ENCODE results near the gene SCN3B. TPM values are rescaled to one million over a fixed set of nuclear protein-coding genes. Genes with fewer than 3 reads are reported as not detected.

The SCN3B gene
- total RNA-seq, 1 donor from 2014 or later, result not detected

DNA sequence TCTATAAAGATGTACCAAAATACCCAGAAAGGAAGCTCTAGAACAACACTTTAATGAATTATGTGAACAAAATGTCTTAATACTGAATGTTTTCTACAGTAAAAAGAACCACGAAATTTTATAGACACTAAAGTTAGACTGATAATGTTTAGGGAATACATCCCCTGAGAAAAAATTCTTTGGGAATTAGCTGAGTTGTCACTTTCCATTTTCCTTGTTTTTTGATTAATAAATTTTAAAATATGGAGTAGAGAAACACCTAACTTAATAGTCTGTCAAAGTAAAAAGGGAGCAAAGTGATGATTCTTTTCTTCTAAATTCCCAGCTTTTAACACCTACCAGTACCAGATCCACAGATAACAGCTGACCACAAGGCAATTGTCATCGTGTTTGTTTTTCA, 23.1 kb upstream of the SCN3B start:
- H3K36me3 Mint-ChIP-seq, result no peaks in the 10 kb centered on the region
- H4K20me1 ChIP-seq (ENCODE audit: low read depth), result no peaks in the 10 kb centered on the region
- H3K9me3 ChIP-seq (ENCODE audit: low read depth), result no peaks in the 10 kb centered on the region
- no peak overlapping the region for H3K27ac Mint-ChIP-seq
- no peaks in the 10 kb centered on the region for H3K9me3 Mint-ChIP-seq
- no peak overlapping the region for H3K27ac ChIP-seq
- no peak overlapping the region for H2AFZ ChIP-seq (replicated peaks)
- no peak for DNase-seq (ENCODE audit: low spot score)
- no peak overlapping the region for H3K4me3 Mint-ChIP-seq
- no peaks in the 10 kb centered on the region for H3K4me1 ChIP-seq
- no peak for TF ChIP-seq EZH2phosphoT487 (IDR thresholded peaks at IDR 0.05)
- TF ChIP-seq, protein P1, sequence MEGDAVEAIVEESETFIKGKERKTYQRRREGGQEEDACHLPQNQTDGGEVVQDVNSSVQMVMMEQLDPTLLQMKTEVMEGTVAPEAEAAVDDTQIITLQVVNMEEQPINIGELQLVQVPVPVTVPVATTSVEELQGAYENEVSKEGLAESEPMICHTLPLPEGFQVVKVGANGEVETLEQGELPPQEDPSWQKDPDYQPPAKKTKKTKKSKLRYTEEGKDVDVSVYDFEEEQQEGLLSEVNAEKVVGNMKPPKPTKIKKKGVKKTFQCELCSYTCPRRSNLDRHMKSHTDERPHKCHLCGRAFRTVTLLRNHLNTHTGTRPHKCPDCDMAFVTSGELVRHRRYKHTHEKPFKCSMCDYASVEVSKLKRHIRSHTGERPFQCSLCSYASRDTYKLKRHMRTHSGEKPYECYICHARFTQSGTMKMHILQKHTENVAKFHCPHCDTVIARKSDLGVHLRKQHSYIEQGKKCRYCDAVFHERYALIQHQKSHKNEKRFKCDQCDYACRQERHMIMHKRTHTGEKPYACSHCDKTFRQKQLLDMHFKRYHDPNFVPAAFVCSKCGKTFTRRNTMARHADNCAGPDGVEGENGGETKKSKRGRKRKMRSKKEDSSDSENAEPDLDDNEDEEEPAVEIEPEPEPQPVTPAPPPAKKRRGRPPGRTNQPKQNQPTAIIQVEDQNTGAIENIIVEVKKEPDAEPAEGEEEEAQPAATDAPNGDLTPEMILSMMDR (IDR thresholded peaks at IDR 0.05), result no peak
- TF ChIP-seq EZH2 (IDR thresholded peaks at IDR 0.05), result no peak
- H3K9ac ChIP-seq, result no peak overlapping the region
- no peak overlapping the region for H3K4me3 ChIP-seq
- no peaks in the 10 kb centered on the region for H3K36me3 ChIP-seq
- no peaks in the 10 kb centered on the region for H3F3A ChIP-seq (ENCODE audit: low read depth)
- no peaks in the 10 kb centered on the region for H3K27me3 ChIP-seq
- no peak overlapping the region for H3K4me2 ChIP-seq
- peaks cover 2% of the 10 kb centered on the region for H3K4me1 Mint-ChIP-seq
- H3K27me3 Mint-ChIP-seq (ENCODE audit: insufficient read depth, low read depth), result no peaks in the 10 kb centered on the region
- H3K79me2 ChIP-seq (ENCODE audit: low read depth), result no peaks in the 10 kb centered on the region

DNA sequence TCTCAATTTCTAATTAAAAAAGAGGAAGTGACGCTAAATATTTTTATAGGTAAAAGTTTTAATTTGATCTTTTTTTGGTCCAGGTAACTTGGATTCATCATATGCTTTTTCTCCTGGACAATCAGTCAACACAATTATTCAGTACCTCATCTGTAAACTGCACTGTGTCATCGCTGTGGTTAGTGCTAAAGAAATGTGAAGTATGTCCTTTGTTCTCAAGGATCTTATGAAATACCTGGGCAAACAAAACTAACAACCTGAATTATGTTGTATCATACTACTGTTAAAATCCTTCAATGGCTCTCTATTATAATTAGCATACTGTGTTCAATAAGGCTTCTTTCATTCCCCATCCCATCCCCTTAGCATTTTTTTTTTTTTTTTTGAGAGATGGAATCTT, 19.9 kb upstream of the SCN3B start:
- no peak for DNase-seq (ENCODE audit: low spot score)
- H3K27ac Mint-ChIP-seq, result no peak overlapping the region
- Histone ChIP-seq H4K20me1 (ENCODE audit: low read depth) (no peaks in the 10 kb centered on the region), H3K36me3 (no peaks in the 10 kb centered on the region), H3K4me3 (no peak overlapping the region), H3K27me3 (no peaks in the 10 kb centered on the region), H3K9ac (no peak overlapping the region), H3K27ac (no peak overlapping the region), H2AFZ (replicated peaks) (no peak overlapping the region), H3K9me3 (ENCODE audit: low read depth) (no peaks in the 10 kb centered on the region), H3K4me1 (peaks cover 5% of the 10 kb centered on the region), H3K4me2 (no peak overlapping the region), H3F3A (ENCODE audit: low read depth) (no peaks in the 10 kb centered on the region), H3K79me2 (ENCODE audit: low read depth) (no peaks in the 10 kb centered on the region)
- H3K36me3 Mint-ChIP-seq, result no peaks in the 10 kb centered on the region
- H3K9me3 Mint-ChIP-seq, result no peaks in the 10 kb centered on the region
- no peak overlapping the region for H3K4me3 Mint-ChIP-seq
- no peaks in the 10 kb centered on the region for H3K27me3 Mint-ChIP-seq (ENCODE audit: insufficient read depth, low read depth)
- H3K4me1 Mint-ChIP-seq, result peaks cover 4% of the 10 kb centered on the region
- TF ChIP-seq, protein P1 (IDR thresholded peaks at IDR 0.05), result no peak
- TF ChIP-seq EZH2phosphoT487 (IDR thresholded peaks at IDR 0.05) (no peak), EZH2 (IDR thresholded peaks at IDR 0.05) (no peak)

DNA sequence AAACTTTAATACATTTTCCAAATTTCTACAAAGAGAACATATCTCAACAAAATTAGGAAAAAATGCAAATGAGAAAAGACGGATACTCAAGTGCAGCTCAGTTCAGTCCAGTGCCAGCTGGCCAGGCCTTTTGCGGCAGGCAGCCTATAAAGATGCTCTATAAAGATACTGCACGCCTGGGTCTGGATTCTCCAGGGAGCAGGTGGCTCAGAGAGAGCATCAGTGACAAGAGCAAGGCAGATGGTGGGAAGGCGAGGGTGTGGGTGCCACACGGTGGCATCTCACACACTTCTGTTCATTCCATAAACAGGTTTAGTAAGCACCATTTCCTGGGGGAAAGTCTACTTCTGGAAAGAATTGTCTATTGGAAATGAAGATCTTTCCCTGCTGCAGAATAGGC, 18.1 kb upstream of the SCN3B start:
- DNase-seq (ENCODE audit: low spot score), result no peak
- no peaks in the 10 kb centered on the region for H3K36me3 ChIP-seq

More for the DNA sequence above, 18.1 kb upstream of the SCN3B start:
- Histone ChIP-seq H3K9ac (no peak overlapping the region), H3K4me1 (peaks cover 5% of the 10 kb centered on the region), H3K27ac (no peak overlapping the region), H4K20me1 (ENCODE audit: low read depth) (no peaks in the 10 kb centered on the region), H3K9me3 (ENCODE audit: low read depth) (no peaks in the 10 kb centered on the region), H3K79me2 (ENCODE audit: low read depth) (no peaks in the 10 kb centered on the region), H3K4me2 (no peak overlapping the region), H2AFZ (replicated peaks) (no peak overlapping the region), H3K27me3 (no peaks in the 10 kb centered on the region), H3K4me3 (no peak overlapping the region), H3F3A (ENCODE audit: low read depth) (no peaks in the 10 kb centered on the region)
- no peaks in the 10 kb centered on the region for H3K27me3 Mint-ChIP-seq (ENCODE audit: insufficient read depth, low read depth)
- no peak overlapping the region for H3K4me3 Mint-ChIP-seq
- H3K4me1 Mint-ChIP-seq, result peaks cover 4% of the 10 kb centered on the region
- H3K9me3 Mint-ChIP-seq, result no peaks in the 10 kb centered on the region
- no peaks in the 10 kb centered on the region for H3K36me3 Mint-ChIP-seq
- no peak overlapping the region for H3K27ac Mint-ChIP-seq
- TF ChIP-seq, protein P1 (IDR thresholded peaks at IDR 0.05), result no peak
- TF ChIP-seq EZH2 (IDR thresholded peaks at IDR 0.05) (no peak), EZH2phosphoT487 (IDR thresholded peaks at IDR 0.05) (no peak)

All from neural progenitor cell (in vitro differentiated cells).